H1 (cell line): Measurements from ENCODE around the gene MLLT6. TPM values are rescaled to one million over a fixed set of nuclear protein-coding genes. Genes with fewer than 3 reads are reported as not detected.

Experiments
- CTCF ChIA-PET: fragments of 300-600 bp; sonication (Branson Sonifier 250); formaldehyde crosslinking; loops from one replicate; lab custom pipeline; 2021; ENCODE audit not compliant: partially characterized antibody; lab: Charles Lee
- POLR2A ChIA-PET: fragments of 300-600 bp; sonication (Branson Sonifier 250); formaldehyde crosslinking; loops from one replicate; lab custom pipeline; 2021; ENCODE audit warnings: inconsistent platforms; ENCODE audit not compliant: partially characterized antibody; lab: Charles Lee
- DNase-seq, 2 experiments: peaks; one replicate each; pipeline versions ENCODE4 v3.0.0 to v3.0.0-alpha.2; 2010 to 2022; ENCODE audit warnings: low spot score in 2 of 2, low read depth in 1 of 2, mixed read lengths in 1 of 2
- FAIRE-seq: peaks from 2 replicates; lab custom pipeline; 2011; peaks lifted over from hg19 to GRCh38; lab: Jason Lieb, UNC
- H2AFZ ChIP-seq: 2 replicates; pipeline ENCODE4 v1.8.1; 2012; ENCODE audit warnings: low read length, inconsistent platforms
- H2AK5ac ChIP-seq: 2 replicates; pipeline ENCODE4 v1.6.1; 2013; ENCODE audit warnings: low read depth, low read length
- H2BK120ac ChIP-seq: replicated peaks from 2 replicates; pipeline ENCODE3; 2013; ENCODE audit warnings: low read depth, low read length, inconsistent platforms
- H2BK12ac ChIP-seq: 2 replicates; pipeline ENCODE4 v1.6.1; 2013; ENCODE audit warnings: low read depth, low read length
- H2BK15ac ChIP-seq: 2 replicates; pipeline ENCODE4 v1.6.1; 2013; ENCODE audit warnings: low read length
- H2BK20ac ChIP-seq: 2 replicates; pipeline ENCODE4 v1.6.1; 2013; ENCODE audit warnings: low read length
- H2BK5ac ChIP-seq: 2 replicates; pipeline ENCODE4 v1.6.1; 2013; ENCODE audit warnings: low read depth, low read length
- H3K14ac ChIP-seq: 2 replicates; pipeline ENCODE4 v1.6.1; 2013; ENCODE audit warnings: inconsistent platforms; ENCODE audit not compliant: insufficient read length
- H3K18ac ChIP-seq: 2 replicates; pipeline ENCODE4 v1.6.1; 2013; ENCODE audit warnings: low read length; ENCODE audit errors: extremely low read depth
- H3K23ac ChIP-seq: 2 replicates; pipeline ENCODE4 v1.6.1; 2013; ENCODE audit warnings: inconsistent platforms; ENCODE audit not compliant: insufficient read length
- H3K23me2 ChIP-seq: 2 replicates; pipeline ENCODE4 v1.6.1; 2013; ENCODE audit warnings: low read depth, low read length
- H3K27ac ChIP-seq: 2 replicates; pipeline ENCODE4 v1.6.1; 2011; ENCODE audit warnings: low read depth, low read length, inconsistent platforms
- H3K27me3 ChIP-seq, 4 experiments: replicated peaks in 1 of 4; 1 replicate in 1 of 4; 2 replicates in 3 of 4; pipeline versions ENCODE4 v1.6.1 to v1.8.1; 2011 to 2013; ENCODE audit warnings: low read length in 3 of 4, mild to moderate bottlenecking in 3 of 4, inconsistent platforms in 2 of 4, mixed read lengths in 2 of 4, moderate library complexity in 1 of 4; ENCODE audit not compliant: control insufficient read depth in 3 of 4, insufficient read depth in 3 of 4; ENCODE audit errors: extremely low read depth in 1 of 4
- H3K36me3 ChIP-seq, 4 experiments: 2 replicates each; pipeline versions ENCODE4 v1.6.1 to v1.8.1; 2011 to 2013; ENCODE audit warnings: mild to moderate bottlenecking in 4 of 4, low read length in 3 of 4, moderate library complexity in 2 of 4, control low read depth in 1 of 4, inconsistent platforms in 1 of 4; ENCODE audit not compliant: insufficient read depth in 4 of 4, control insufficient read depth in 2 of 4
- H3K4ac ChIP-seq: replicated peaks from 2 replicates; pipeline ENCODE3; 2013; ENCODE audit warnings: low read length, low read depth, mixed read lengths, inconsistent platforms; ENCODE audit not compliant: insufficient read length
- H3K4me1 ChIP-seq, 4 experiments: replicated peaks in 1 of 4; 1 replicate in 1 of 4; 2 replicates in 3 of 4; pipeline versions ENCODE4 v1.6.1 to v1.8.1; 2011 to 2013; ENCODE audit warnings: low read length in 3 of 4, inconsistent platforms in 2 of 4, mixed read lengths in 1 of 4; ENCODE audit not compliant: insufficient read depth in 4 of 4, control insufficient read depth in 3 of 4
- H3K4me2 ChIP-seq, 2 experiments: 2 replicates each; pipeline versions ENCODE4 v1.6.1 to v1.8.1; 2011 to 2013; ENCODE audit warnings: low read depth in 2 of 2, low read length in 2 of 2, control low read depth in 1 of 2, inconsistent platforms in 1 of 2, mild to moderate bottlenecking in 1 of 2; ENCODE audit not compliant: insufficient read depth in 1 of 2
- H3K4me3 ChIP-seq, 4 experiments: fragments of 200-600, 300-600 bp in 1 of 4; sonication (generic), shearing (Covaris generic), sonication (Bioruptor Twin) in 1 of 4; 2 replicates each; pipeline versions ENCODE4 v1.5.1 to v1.8.1; 2011 to 2016; ENCODE audit warnings: low read length in 4 of 4, low read depth in 3 of 4, control low read depth in 2 of 4, inconsistent platforms in 2 of 4, mild to moderate bottlenecking in 2 of 4, mixed read lengths in 1 of 4, moderate library complexity in 1 of 4; ENCODE audit not compliant: insufficient read depth in 2 of 4; ENCODE audit errors: extremely low read depth in 1 of 4
- H3K56ac ChIP-seq: replicated peaks from 2 replicates; pipeline ENCODE3; 2013; ENCODE audit warnings: low read depth, mild to moderate bottlenecking, mixed read lengths, low read length, inconsistent platforms; ENCODE audit not compliant: insufficient read length
- H3K79me1 ChIP-seq: 2 replicates; pipeline ENCODE4 v1.6.1; 2013; ENCODE audit warnings: low read depth, low read length, control low read depth
- H3K79me2 ChIP-seq, 2 experiments: 2 replicates each; pipeline versions ENCODE4 v1.6.1 to v1.8.1; 2012 to 2013; ENCODE audit warnings: low read length in 2 of 2, mild to moderate bottlenecking in 2 of 2, inconsistent platforms in 1 of 2; ENCODE audit not compliant: insufficient read depth in 2 of 2, control insufficient read depth in 1 of 2
- H3K9ac ChIP-seq, 4 experiments: replicated peaks in 1 of 4; 1 replicate in 1 of 4; 2 replicates in 3 of 4; pipeline versions ENCODE4 v1.6.1 to v1.8.1; 2011 to 2013; ENCODE audit warnings: low read depth in 3 of 4, low read length in 3 of 4, control low read depth in 2 of 4, mild to moderate bottlenecking in 2 of 4, moderate library complexity in 2 of 4, inconsistent platforms in 1 of 4; ENCODE audit errors: extremely low read depth in 1 of 4
- H3K9me3 ChIP-seq, 2 experiments: 2 replicates each; pipeline versions ENCODE4 v1.6.1 to v1.8.1; 2012 to 2013; ENCODE audit warnings: mild to moderate bottlenecking in 2 of 2, moderate library complexity in 2 of 2, control low read depth in 1 of 2, inconsistent platforms in 1 of 2, low read depth in 1 of 2, low read length in 1 of 2, mixed read lengths in 1 of 2; ENCODE audit not compliant: insufficient read depth in 2 of 2
- H4K20me1 ChIP-seq, 2 experiments: replicated peaks in 1 of 2; 2 replicates each; pipeline versions ENCODE3 to v1.8.1; 2011 to 2013; ENCODE audit warnings: inconsistent platforms in 2 of 2, low read length in 2 of 2, mild to moderate bottlenecking in 1 of 2; ENCODE audit not compliant: insufficient read depth in 2 of 2, control insufficient read depth in 1 of 2
- H4K5ac ChIP-seq: 2 replicates; pipeline ENCODE4 v1.6.1; 2013; ENCODE audit warnings: low read length, low read depth, mixed read lengths, inconsistent platforms; ENCODE audit not compliant: insufficient read length
- H4K8ac ChIP-seq: 2 replicates; pipeline ENCODE4 v1.8.0; 2013; ENCODE audit warnings: mild to moderate bottlenecking, moderate library complexity, low read length, inconsistent platforms; ENCODE audit not compliant: insufficient read depth; ENCODE audit errors: extremely low read depth
- H4K91ac ChIP-seq: replicated peaks from 2 replicates; pipeline ENCODE3; 2013; ENCODE audit warnings: low read length, mixed read lengths, inconsistent platforms; ENCODE audit not compliant: insufficient read length
- SIX5 ChIP-seq: IDR thresholded peaks from 2 replicates; pipeline ENCODE4 v1.6.1; 2011; ENCODE audit warnings: mild to moderate bottlenecking, low read depth, low read length
- WGBS, 2 experiments: shearing (Covaris generic) in 1 of 2; methylation state at CpG; one replicate each; pipeline versions ENCODE4 v1.1.6 to v1.1.7; 2013 to 2015; ENCODE audit warnings: low lambda C conversion rate in 2 of 2, mixed read lengths in 2 of 2, inconsistent platforms in 1 of 2, low coverage in 1 of 2, missing lambda C conversion rate in 1 of 2; ENCODE audit not compliant: insufficient replicate concordance in 2 of 2, insufficient coverage in 1 of 2, insufficient read length in 1 of 2; ENCODE audit errors: extremely low coverage in 1 of 2, missing lambda C conversion rate in 1 of 2; 5-methylcytosine and 5-hydroxymethylcytosine counted together
- polyA plus RNA-seq, 7 experiments: library from polyadenylated mRNA; depleted of rRNA in 3 of 7; stranded (reverse) in 5 of 7; unstranded in 2 of 7; fragments of >200 nt in 5 of 7; fragments of 200-250 nt in 2 of 7; gene quantifications; 1 replicate in 5 of 7; 2 replicates in 1 of 7; 4 replicates in 1 of 7; pipeline versions ENCODE4 v1.2.1 to v1.2.3, GENCODE V29; 2011 to 2013; ENCODE audit warnings: missing spikeins in 2 of 7, mixed read lengths in 2 of 7
- total RNA-seq: library from RNA; stranded (reverse); fragmentation: NEBNext Ultra II Directional; extraction: Animal tissue kit (Norgen Biotek cat#: 25700); gene quantifications from 2 replicates; pipeline ENCODE4 v1.2.1, GENCODE V29; 2021

MLLT6 gene
- total and polyA plus RNA-seq, 2 of the 8 experiments (the other 6 are each of a cell fraction or from before 2014, with no cell fraction given) = 6.5 to 8.0 TPM

- H3K23ac ChIP-seq = no peak overlapping the region
- CTCF ChIA-PET = interaction anchor here (1.0 to 29.5 kb wide), 7 partner anchors 11 to 382 kb away, joined by 3 to 795 read pairs (median 181); partner anchors contain the start of gene SRCIN1
- no peak overlapping the region for H2BK5ac ChIP-seq
- no peak overlapping the region for H3K4me3 ChIP-seq
- no peaks in the 10 kb centered on the region for H3K79me2 ChIP-seq
- no peak for DNase-seq
- H3K27me3 ChIP-seq = peaks cover 0 to 3% (median 0%) of the 10 kb centered on the region in 4 experiments; a peak in 3 of 7 replicates
- no peak overlapping the region for H2BK120ac ChIP-seq
- H3K4me1 ChIP-seq = peaks cover 0 to 16% (median 5%) of the 10 kb centered on the region in 4 experiments; a peak in 6 of 7 replicates
- no peak overlapping the region for H3K4me2 ChIP-seq
- H3K4ac ChIP-seq = no peak overlapping the region
- POLR2A ChIA-PET = no interaction called here
- no peak for TF ChIP-seq SIX5
- no peaks in the 10 kb centered on the region for H3K23me2 ChIP-seq
- H4K91ac ChIP-seq = no peak overlapping the region
- 97% methylated on average over 7 of the region's 7 CpGs; no CpG with 5 or more reads in 1 of the 2 experiments for WGBS, 2 experiments
- H4K8ac ChIP-seq = no peak overlapping the region
- H2BK12ac ChIP-seq = no peak overlapping the region
- H4K5ac ChIP-seq = no peak overlapping the region
- no peak overlapping the region for H3K14ac ChIP-seq
- no peaks in the 10 kb centered on the region for H3K36me3 ChIP-seq
- no peak overlapping the region for H2AK5ac ChIP-seq
- no peak overlapping the region for H3K27ac ChIP-seq
- H2BK15ac ChIP-seq = no peak overlapping the region
- H3K18ac ChIP-seq = no peak overlapping the region
- H2AFZ ChIP-seq = no peak overlapping the region
- H2BK20ac ChIP-seq = no peak overlapping the region
- no peaks in the 10 kb centered on the region for H3K9me3 ChIP-seq
- FAIRE-seq = no peak
- H3K56ac ChIP-seq = no peak overlapping the region
- H3K9ac ChIP-seq = no peak overlapping the region
- no peaks in the 10 kb centered on the region for H3K79me1 ChIP-seq
- no peaks in the 10 kb centered on the region for H4K20me1 ChIP-seq
Measured at GRCh38 chr17:38659415-38659814, 45.7 kb upstream of the MLLT6 start.
